Inferior parietal cortex (tissue), 1 donor: Measurements from ENCODE around the gene ACADVL.
A peak's percentile ranks its signal among the peaks of the same experiment; 100 is the strongest.
"Not testable (repeated sequence)": the region's sequence is repeated elsewhere in the genome, so short reads cannot be mapped to it uniquely, and the experiment has no call there.

Source experiments
- DNase-seq: peaks from one replicate; pipeline ENCODE4 v3.0.0-alpha.2; 2016; ENCODE audit errors: extremely low spot score

The ACADVL gene

GRCh38 chr17:7235693-7236665 is 16.2 kb downstream of the ACADVL start:
- no peak for DNase-seq

- no peak for DNase-seq
Measured at GRCh38 chr17:7236808-7237207, 17.1 kb downstream of the ACADVL start.

- DNase-seq = no peak
Measured at GRCh38 chr17:7237266-7237760, 17.6 kb downstream of the ACADVL start.

GRCh38 chr17:7237761-7238419 is 18.2 kb downstream of the ACADVL start:
- no peak for DNase-seq

GRCh38 chr17:7238420-7239090 is 18.8 kb downstream of the ACADVL start:
- no peak for DNase-seq

GRCh38 chr17:7239091-7240027 is 19.6 kb downstream of the ACADVL start, which contains the start of gene PHF23:
PHF23 (minus strand) TSS chr17:7239457; CDS start chr17:7239279, 178 bp downstream.
- peak; percentile 99 for DNase-seq

- no peak for DNase-seq
Measured at GRCh38 chr17:7240375-7240774, 20.6 kb downstream of the ACADVL start.

GRCh38 chr17:7241090-7241733 is 21.5 kb downstream of the ACADVL start:
- DNase-seq = no peak

GRCh38 chr17:7241783-7242716 is 22.3 kb downstream of the ACADVL start, which contains the start of gene GABARAP:
GABARAP (minus strand) TSS chr17:7242449; CDS start chr17:7242330, 119 bp downstream.
- DNase-seq = peak; percentile 92

GRCh38 chr17:7242717-7243452 is 23.1 kb downstream of the ACADVL start:
- peak; percentile 97 for DNase-seq

- no peak for DNase-seq
Measured at GRCh38 chr17:7243453-7243729, 23.7 kb downstream of the ACADVL start.

GRCh38 chr17:7243838-7244237 is 24.1 kb downstream of the ACADVL start:
- not testable (repeated sequence) for DNase-seq

GRCh38 chr17:7246779-7247178 is 27.0 kb downstream of the ACADVL start:
- DNase-seq = no peak

GRCh38 chr17:7248796-7249195 is 29.1 kb downstream of the ACADVL start:
- DNase-seq = no peak

GRCh38 chr17:7249214-7249613 is 29.5 kb downstream of the ACADVL start:
- DNase-seq = no peak

- DNase-seq = no peak
Measured at GRCh38 chr17:7249830-7250229, 30.1 kb downstream of the ACADVL start.

GRCh38 chr17:7250695-7251627 is 31.2 kb downstream of the ACADVL start:
- no peak for DNase-seq
